ENCODE measurements around the gene ZBED1.
"Not testable (repeated sequence)": the region's sequence is repeated elsewhere in the genome, so short reads cannot be mapped to it uniquely, and the experiment has no call there.

ZBED1 gene

GRCh38 chrX:2456091-2456490 lies 44.7 kb downstream of the ZBED1 start:
- DNase-seq (ENCODE audit: low read depth in 2 of 2): not testable (repeated sequence)

- not testable (repeated sequence) for DNase-seq (ENCODE audit: low read depth in 2 of 2)
Observed at GRCh38 chrX:2454620-2455019, 46.2 kb downstream of the ZBED1 start.

- DNase-seq (ENCODE audit: low read depth in 2 of 2): no peak
Observed at GRCh38 chrX:2452799-2453198, 48.0 kb downstream of the ZBED1 start.

- no peak for DNase-seq (ENCODE audit: low read depth in 2 of 2)
Observed at GRCh38 chrX:2452317-2452784, 48.4 kb downstream of the ZBED1 start.

GRCh38 chrX:2451501-2452316 lies 49.1 kb downstream of the ZBED1 start:
- peak; percentile 36 to 37 for DNase-seq (ENCODE audit: low read depth in 2 of 2)

- DNase-seq (ENCODE audit: low read depth in 2 of 2): no peak
Observed at GRCh38 chrX:2450681-2451080, 50.1 kb downstream of the ZBED1 start.

- DNase-seq (ENCODE audit: low read depth in 2 of 2): no peak
Observed at GRCh38 chrX:2449135-2449886, 51.5 kb downstream of the ZBED1 start.

GRCh38 chrX:2447484-2447883 lies 53.3 kb downstream of the ZBED1 start:
- DNase-seq (ENCODE audit: low read depth in 2 of 2): no peak

- DNase-seq (ENCODE audit: low read depth in 2 of 2): no peak
Observed at GRCh38 chrX:2446815-2447214, 54.0 kb downstream of the ZBED1 start.

- no peak for DNase-seq (ENCODE audit: low read depth in 2 of 2)
Observed at GRCh38 chrX:2445662-2446623, 54.8 kb downstream of the ZBED1 start.

GRCh38 chrX:2442694-2443093 lies 58.1 kb downstream of the ZBED1 start:
- DNase-seq (ENCODE audit: low read depth in 2 of 2): no peak

GRCh38 chrX:2441466-2441865 lies 59.3 kb downstream of the ZBED1 start:
- DNase-seq (ENCODE audit: low read depth in 2 of 2): no peak

GRCh38 chrX:2439613-2440012 lies 61.2 kb downstream of the ZBED1 start:
- no peak for DNase-seq (ENCODE audit: low read depth in 2 of 2)
